ENCODE data around the gene DPF3.

DNA sequence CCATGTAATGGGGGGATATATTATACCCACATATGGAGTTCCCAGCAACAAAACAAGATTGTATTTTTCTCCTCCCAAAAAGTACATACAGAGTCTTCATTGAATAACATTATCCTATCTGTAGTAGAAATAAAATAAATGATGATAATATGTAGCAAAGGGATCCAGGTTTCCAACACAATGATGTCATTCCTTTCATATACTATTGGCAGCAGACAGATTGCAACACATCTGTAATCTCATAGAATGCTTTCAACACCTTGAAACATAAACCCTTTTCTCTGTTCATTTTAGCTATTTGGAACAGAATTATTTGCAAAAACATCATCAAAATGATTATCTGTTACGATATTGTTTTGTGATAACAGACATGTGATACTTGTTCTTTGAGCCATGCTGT lies 317.6 kb downstream of the DPF3 start:
- TF ChIP-seq, protein P1, sequence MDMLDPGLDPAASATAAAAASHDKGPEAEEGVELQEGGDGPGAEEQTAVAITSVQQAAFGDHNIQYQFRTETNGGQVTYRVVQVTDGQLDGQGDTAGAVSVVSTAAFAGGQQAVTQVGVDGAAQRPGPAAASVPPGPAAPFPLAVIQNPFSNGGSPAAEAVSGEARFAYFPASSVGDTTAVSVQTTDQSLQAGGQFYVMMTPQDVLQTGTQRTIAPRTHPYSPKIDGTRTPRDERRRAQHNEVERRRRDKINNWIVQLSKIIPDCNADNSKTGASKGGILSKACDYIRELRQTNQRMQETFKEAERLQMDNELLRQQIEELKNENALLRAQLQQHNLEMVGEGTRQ (CRISPR knock-in tag; IDR thresholded peaks at IDR 0.05), result no peak
- TF ChIP-seq RORB (CRISPR knock-in tag; IDR thresholded peaks at IDR 0.05), result no peak
- no peak for TF ChIP-seq ESRRA (CRISPR knock-in tag; IDR thresholded peaks at IDR 0.05; ENCODE audit: borderline replicate concordance)
